GM13977 (cell line): ENCODE measurements around the gene DDX10.
A peak's percentile ranks its signal among the peaks of the same experiment; 100 is the strongest.

ENCODE experiments used
- DNase-seq: peaks from one replicate; pipeline ENCODE4 v3.0.0; 2012; ENCODE audit warnings: low spot score
- CTCF ChIP-seq: IDR thresholded peaks from 2 replicates; pipeline ENCODE4 v1.5.1; 2012; ENCODE audit warnings: mild to moderate bottlenecking, control low read depth; ENCODE audit not compliant: insufficient read depth; ENCODE audit errors: extremely low read depth, missing control alignments
- in situ Hi-C: fragments of 300-500 bp; cut with MboI; formaldehyde crosslinking; loops from one replicate; pipeline ENCODE4 v1.12.0; 2022; ENCODE audit warnings: low sequenced_read_pairs, low pct_unique_long_range_greater_than_20kb, mixed read lengths, inconsistent platforms; ENCODE audit not compliant: unreplicated experiment

The DDX10 gene

GRCh38 chr11:108724974-108725689 is 60.3 kb downstream of the DDX10 start:
- no peak for TF ChIP-seq CTCF
- in situ Hi-C loops: no loop called here
- DNase-seq: no peak

- DNase-seq: no peak
- TF ChIP-seq CTCF: no peak
- in situ Hi-C loops: no loop called here
These were observed 61.4 kb downstream of the DDX10 start for GRCh38 chr11:108726077-108726800.

GRCh38 chr11:108727665-108728064 is 62.8 kb downstream of the DDX10 start:
- TF ChIP-seq CTCF: no peak
- DNase-seq: no peak
- in situ Hi-C loops: no loop called here

- in situ Hi-C loops: no loop called here
- no peak for DNase-seq
- no peak for TF ChIP-seq CTCF
These were observed 64.5 kb downstream of the DDX10 start for GRCh38 chr11:108729227-108729871.

GRCh38 chr11:108732395-108732794 is 67.5 kb downstream of the DDX10 start:
- in situ Hi-C loops: no loop called here
- no peak for TF ChIP-seq CTCF
- no peak for DNase-seq

GRCh38 chr11:108733479-108734116 is 68.7 kb downstream of the DDX10 start:
- TF ChIP-seq CTCF: no peak
- DNase-seq: peak; percentile 32
- in situ Hi-C loops: no loop called here
